Endothelial cell of umbilical vein (primary cell): Measurements from ENCODE around the gene LOXL3. TPM values are rescaled to one million over a fixed set of nuclear protein-coding genes. Genes with fewer than 3 reads are reported as not detected.

Experiments used
- BruUV-seq: library from RNA; stranded (reverse); fragments of 400-500 nt; replicated peaks from 2 replicates; lab custom pipeline; 2021; lab: Mats Ljungman, UMichigan
- CTCF ChIA-PET: fragments of 300-600, 350-600 bp; sonication (Branson Sonifier 250); formaldehyde crosslinking; loops from one replicate; lab custom pipeline; 2021; ENCODE audit warnings: antibody characterized with exemption, inconsistent platforms; lab: Charles Lee
- POLR2A ChIA-PET: fragments of 300-600, 350-600 bp; sonication (Branson Sonifier 250); formaldehyde crosslinking; loops from one replicate; lab custom pipeline; 2021; ENCODE audit warnings: antibody characterized with exemption, inconsistent platforms; lab: Charles Lee
- DNase-seq: peaks from one replicate; pipeline ENCODE4 v3.0.0-alpha.2; 2011; ENCODE audit warnings: low read depth, low spot score
- FAIRE-seq: peaks from 2 replicates; lab custom pipeline; 2011; peaks lifted over from hg19 to GRCh38; lab: Jason Lieb, UNC
- H2AFZ ChIP-seq: 2 replicates; pipeline ENCODE4 v1.6.0; 2012; ENCODE audit warnings: low read depth, low read length, control low read depth, inconsistent platforms
- H3K27ac ChIP-seq: 2 replicates; pipeline ENCODE4 v1.5.1; 2011; ENCODE audit warnings: low read depth, mild to moderate bottlenecking, control low read depth, low read length, moderate library complexity; ENCODE audit not compliant: insufficient read depth
- H3K27me3 ChIP-seq, 2 experiments: 2 replicates each; pipeline versions ENCODE4 v1.6.0 to v1.6.1; 2011; ENCODE audit warnings: low read length in 2 of 2, mixed read lengths in 1 of 2; ENCODE audit not compliant: control insufficient read depth in 2 of 2, insufficient read depth in 2 of 2
- H3K36me3 ChIP-seq, 2 experiments: 2 replicates in 1 of 2; 3 replicates in 1 of 2; pipeline ENCODE4 v1.5.1; 2011; ENCODE audit warnings: low read length in 2 of 2, mild to moderate bottlenecking in 1 of 2, moderate library complexity in 1 of 2; ENCODE audit not compliant: control insufficient read depth in 2 of 2, insufficient read depth in 2 of 2; ENCODE audit errors: extremely low read depth in 1 of 2
- H3K4me1 ChIP-seq: 3 replicates; pipeline ENCODE4 v1.5.1; 2011; ENCODE audit warnings: mild to moderate bottlenecking, low read length; ENCODE audit not compliant: control insufficient read depth, insufficient read depth; ENCODE audit errors: extremely low read depth
- H3K4me2 ChIP-seq: 2 replicates; pipeline ENCODE4 v1.6.1; 2011; ENCODE audit warnings: low read length, control low read depth, mixed read lengths; ENCODE audit not compliant: insufficient read depth
- H3K4me3 ChIP-seq, 3 experiments: fragments of 200-600 bp in 1 of 3; sonication (generic), shearing (Covaris generic) in 1 of 3; replicated peaks in 1 of 3; 2 replicates each; pipeline ENCODE4 v1.5.1; 2011 to 2016; ENCODE audit warnings: control low read depth in 3 of 3, low read length in 3 of 3, mild to moderate bottlenecking in 2 of 3, inconsistent platforms in 1 of 3, low read depth in 1 of 3, moderate library complexity in 1 of 3; ENCODE audit not compliant: insufficient read depth in 1 of 3
- H3K79me2 ChIP-seq: 2 replicates; pipeline ENCODE4 v1.6.0; 2012; ENCODE audit warnings: low read length, inconsistent platforms; ENCODE audit not compliant: control insufficient read depth, insufficient read depth
- H3K9ac ChIP-seq: replicated peaks from 2 replicates; pipeline ENCODE3; 2011; ENCODE audit warnings: low read length, control low read depth; ENCODE audit not compliant: insufficient read depth; ENCODE audit errors: extremely low read depth
- H3K9me1 ChIP-seq: replicated peaks from 3 replicates; pipeline ENCODE4 v1.6.0; 2011; ENCODE audit warnings: mild to moderate bottlenecking, low read length; ENCODE audit not compliant: control insufficient read depth, insufficient read depth; ENCODE audit errors: extremely low read depth
- H3K9me3 ChIP-seq: replicated peaks from 2 replicates; pipeline ENCODE4 v1.5.1; 2012; ENCODE audit warnings: low read length, inconsistent platforms; ENCODE audit not compliant: control insufficient read depth, insufficient read depth
- H4K20me1 ChIP-seq: replicated peaks from 2 replicates; pipeline ENCODE3; 2011; ENCODE audit warnings: mild to moderate bottlenecking, low read length; ENCODE audit not compliant: control insufficient read depth, insufficient read depth; ENCODE audit errors: extremely low read depth
- CTCF ChIP-seq, 2 donors: IDR thresholded peaks; 1 replicate in 1 of 2; 2 replicates in 1 of 2; pipeline ENCODE4 v1.5.1; 2011; ENCODE audit warnings: low read length in 2 of 2, mild to moderate bottlenecking in 2 of 2, moderate library complexity in 2 of 2, control low read depth in 1 of 2, inconsistent platforms in 1 of 2, low read depth in 1 of 2; ENCODE audit not compliant: insufficient read depth in 1 of 2; ENCODE audit errors: extremely low read depth in 1 of 2
- EZH2 ChIP-seq: IDR thresholded peaks from 2 replicates; pipeline ENCODE4 v1.6.1; 2012; ENCODE audit warnings: borderline replicate concordance, low read depth, mild to moderate bottlenecking, moderate library complexity, low read length, inconsistent platforms; ENCODE audit not compliant: severe bottlenecking
- FOS ChIP-seq: IDR thresholded peaks from 2 replicates; pipeline ENCODE4 v1.6.1; 2011; ENCODE audit warnings: mild to moderate bottlenecking, low read length, moderate library complexity, borderline replicate concordance; ENCODE audit not compliant: insufficient read depth
- GATA2 ChIP-seq: IDR thresholded peaks from 2 replicates; pipeline ENCODE4 v1.7.0; 2011; ENCODE audit warnings: low read depth, mild to moderate bottlenecking, moderate library complexity, mixed read lengths, low read length; ENCODE audit not compliant: insufficient read length, insufficient read depth
- JUN ChIP-seq: IDR thresholded peaks from 2 replicates; pipeline ENCODE4 v1.6.1; 2011; ENCODE audit warnings: borderline replicate concordance, low read depth; ENCODE audit not compliant: insufficient read length, insufficient read depth
- MAX ChIP-seq: IDR thresholded peaks from 2 replicates; pipeline ENCODE4 v1.6.1; 2011; ENCODE audit not compliant: insufficient read depth, insufficient read length
- MYC ChIP-seq: IDR thresholded peaks from one replicate; pipeline ENCODE4 v1.6.1; 2011; ENCODE audit warnings: mild to moderate bottlenecking, low read depth, low read length
- POLR2A ChIP-seq: IDR thresholded peaks from 2 replicates; pipeline ENCODE4 v1.6.1; 2012; ENCODE audit warnings: low read depth, mild to moderate bottlenecking, control low read depth, low read length
- POLR2AphosphoS5 ChIP-seq: IDR thresholded peaks from 2 replicates; pipeline ENCODE4 v1.6.1; 2012; ENCODE audit warnings: low read depth, mild to moderate bottlenecking, control low read depth, low read length, moderate library complexity; ENCODE audit not compliant: insufficient read depth
- dilution Hi-C: fragments of 300-500 bp; cut with MboI; formaldehyde crosslinking; loops from one replicate; pipeline ENCODE4 v1.15.0; 2019; ENCODE audit warnings: low sequenced_read_pairs; ENCODE audit not compliant: extremely low pct_ligation_motif_present
- intact Hi-C: fragments of 100-400 bp; cut with micrococcal nuclease; formaldehyde crosslinking; loops from one replicate; pipeline ENCODE4 v1.10.0; 2022
- polyA plus RNA-seq, 4 experiments: library from polyadenylated mRNA; depleted of rRNA in 3 of 4; stranded (reverse) in 3 of 4; unstranded in 1 of 4; fragments of >200 nt; gene quantifications; 2 replicates each; pipeline versions ENCODE4 v1.2.1 to v1.2.3, GENCODE V29; 2011 to 2012; ENCODE audit warnings: missing spikeins in 1 of 4
- total RNA-seq: library from RNA; stranded (reverse); gene quantifications from 2 replicates; pipeline ENCODE4 v1.2.3, GENCODE V29; 2021

The LOXL3 gene
- total and polyA plus RNA-seq, 2 donors (not counting 3 experiments of a cell fraction or from before 2014, with no cell fraction given), result 0.95 to 1.3 TPM

- FAIRE-seq (no peak), DNase-seq (no peak)
- Histone ChIP-seq H3K9me3 (no peaks in the 10 kb centered on the region), H3K36me3 (peaks cover 3 to 12% of the 10 kb centered on the region in 2 experiments), H3K9me1 (no peaks in the 10 kb centered on the region), H3K9ac (no peak overlapping the region), H4K20me1 (no peaks in the 10 kb centered on the region), H3K4me1 (peaks cover 22% of the 10 kb centered on the region), H3K79me2 (no peaks in the 10 kb centered on the region), H3K4me2 (no peak overlapping the region), H2AFZ (no peak overlapping the region), H3K27me3 (peaks cover 23 to 35% of the 10 kb centered on the region in 2 experiments), H3K27ac (no peak overlapping the region), H3K4me3 (no peak overlapping the region)
- intact Hi-C loops (loop anchor here (5.0 kb wide), 1 partner anchor 37 kb away; no protein-coding TSS in a partner anchor), dilution Hi-C loops (no loop called here)
- TF ChIP-seq FOS, result no peak
- TF ChIP-seq JUN, result no peak
- TF ChIP-seq MAX, result no peak
- no peak for TF ChIP-seq EZH2
- no peak for TF ChIP-seq CTCF (IDR thresholded peaks at IDR 0.05; ENCODE audit: extremely low read depth in 1 of 2, insufficient read depth in 1 of 2, low read depth in 1 of 2, low read length in 2 of 2)
- TF ChIP-seq POLR2A, result no peak
- TF ChIP-seq POLR2AphosphoS5, result no peak
- no peak for TF ChIP-seq GATA2
- no peak for TF ChIP-seq MYC
- CTCF ChIA-PET, result no interaction called here
- no TSS peak for BruUV-seq
- POLR2A ChIA-PET, result no interaction called here
These were observed 58.3 kb downstream of the LOXL3 start for GRCh38 chr2:74495440-74495839.
